ENCODE measurements around the gene ZNF576.
"Not testable (repeated sequence)": the region's sequence is repeated elsewhere in the genome, so short reads cannot be mapped to it uniquely, and the experiment has no call there.

The ZNF576 gene

DNA sequence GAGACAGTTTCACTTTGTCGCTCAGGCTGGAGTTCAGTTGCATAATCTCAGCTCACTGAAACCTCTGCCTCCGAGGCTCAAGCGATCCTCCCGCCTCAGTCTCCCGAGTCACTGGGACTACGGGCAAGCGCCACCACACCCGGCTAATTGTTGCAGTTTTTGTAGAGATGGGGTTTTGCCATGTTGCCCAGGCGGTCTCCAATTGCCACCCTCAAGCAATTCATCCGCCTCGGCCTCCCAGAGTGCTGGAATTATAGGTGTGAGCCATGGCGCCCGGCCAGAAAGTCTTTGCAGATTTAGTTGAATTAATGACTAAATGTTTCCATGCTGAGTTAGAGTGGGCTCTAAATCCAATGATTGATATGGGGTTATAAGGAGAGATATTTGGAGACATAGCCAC lies 47.8 kb downstream of the ZNF576 start:
- Histone ChIP-seq H3K4me1 (ENCODE audit: insufficient read depth, low read length) (peaks cover 5% of the 10 kb centered on the region), H3K27ac (ENCODE audit: low read depth, low read length) (no peak overlapping the region), H3K9ac (ENCODE audit: low read length) (no peak overlapping the region), H3K36me3 (ENCODE audit: insufficient read depth, low read length) (peaks cover 4% of the 10 kb centered on the region), H3K9me3 (ENCODE audit: low read length) (no peaks in the 10 kb centered on the region), H3K4me3 (ENCODE audit: low read depth in 1 of 2, low read length in 2 of 2) (no peak overlapping the region), H3K27me3 (ENCODE audit: control insufficient read depth in 1 of 2, insufficient read depth in 2 of 2, low read length in 2 of 2) (peaks cover 0 to 5% of the 10 kb centered on the region in 2 donors)

DNA sequence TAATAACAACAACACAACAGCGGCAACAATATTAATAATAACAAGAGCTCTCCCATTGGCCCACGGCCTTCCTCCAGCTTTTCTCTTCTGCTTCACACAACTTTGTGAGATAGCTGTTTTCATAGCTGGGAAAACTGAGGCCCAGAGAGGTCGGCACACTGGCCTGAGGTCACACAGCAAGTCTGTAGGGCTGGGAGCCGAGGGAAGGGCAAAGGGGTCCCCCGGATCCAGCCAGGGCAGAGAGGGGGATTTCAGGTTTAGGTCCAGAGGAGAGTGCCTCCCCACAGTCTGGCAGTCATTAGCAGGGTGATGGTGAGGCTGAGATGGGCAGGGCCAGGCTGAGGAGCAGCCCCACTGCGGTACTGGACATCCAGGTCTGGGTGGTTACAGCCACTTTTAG lies 52.2 kb downstream of the ZNF576 start:
- H3K27ac ChIP-seq (ENCODE audit: low read depth, low read length) = no peak overlapping the region
- H3K4me3 ChIP-seq (ENCODE audit: low read depth in 1 of 2, low read length in 2 of 2) = no peak overlapping the region
- no peak overlapping the region for H3K9ac ChIP-seq (ENCODE audit: low read length)
- no peaks in the 10 kb centered on the region for H3K27me3 ChIP-seq (ENCODE audit: control insufficient read depth in 1 of 2, insufficient read depth in 2 of 2, low read length in 2 of 2)
- H3K9me3 ChIP-seq (ENCODE audit: low read length) = no peaks in the 10 kb centered on the region
- peaks cover 3% of the 10 kb centered on the region for H3K4me1 ChIP-seq (ENCODE audit: insufficient read depth, low read length)
- peaks cover 4% of the 10 kb centered on the region for H3K36me3 ChIP-seq (ENCODE audit: insufficient read depth, low read length)

DNA sequence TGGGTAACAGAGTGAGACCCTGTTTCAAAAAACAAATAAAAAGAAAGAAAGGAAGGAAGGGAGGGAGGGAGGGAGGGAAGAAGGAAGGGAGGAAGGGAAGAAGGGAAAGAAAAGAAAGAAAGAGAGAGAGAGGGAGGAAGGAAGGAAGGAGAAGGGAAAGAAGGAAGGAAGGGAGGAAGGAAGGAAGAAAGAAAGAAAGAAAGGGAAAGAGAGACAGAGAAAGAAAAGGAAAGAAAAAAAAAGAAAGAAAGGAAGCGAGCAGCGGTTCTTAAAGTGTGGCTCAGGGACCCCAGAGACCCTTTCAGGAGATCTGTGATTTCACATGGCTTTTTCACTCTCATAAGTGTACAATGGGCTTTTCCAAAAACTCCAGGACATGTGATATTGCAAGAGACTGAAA lies 53.1 kb downstream of the ZNF576 start:
- Histone ChIP-seq H3K9me3 (ENCODE audit: low read length) (no peaks in the 10 kb centered on the region), H3K4me3 (ENCODE audit: low read depth in 1 of 2, low read length in 2 of 2) (no peak overlapping the region), H3K36me3 (ENCODE audit: insufficient read depth, low read length) (peaks cover 4% of the 10 kb centered on the region), H3K4me1 (ENCODE audit: insufficient read depth, low read length) (peaks cover 3% of the 10 kb centered on the region), H3K27me3 (ENCODE audit: control insufficient read depth in 1 of 2, insufficient read depth in 2 of 2, low read length in 2 of 2) (no peaks in the 10 kb centered on the region), H3K9ac (ENCODE audit: low read length) (no peak overlapping the region), H3K27ac (ENCODE audit: low read depth, low read length) (no peak overlapping the region)

DNA sequence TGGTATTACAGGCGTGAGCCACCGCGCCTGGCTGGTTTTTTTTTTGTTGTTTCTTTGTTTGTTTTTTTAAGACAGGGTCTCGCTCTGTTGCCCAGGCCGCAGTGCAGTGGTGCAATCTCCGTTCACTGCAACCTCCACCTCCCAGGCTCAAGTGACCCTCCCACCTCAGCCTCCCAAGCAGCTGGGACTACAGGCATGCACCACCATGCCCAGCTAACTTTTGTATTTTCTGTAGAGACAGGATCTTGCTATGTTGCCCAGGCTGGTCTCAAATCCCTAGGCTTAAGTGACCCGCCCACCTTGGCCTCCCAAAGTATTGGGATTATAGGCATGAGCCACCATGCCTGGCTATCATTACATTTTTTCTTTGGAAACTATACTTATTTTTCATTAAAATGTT lies 53.9 kb downstream of the ZNF576 start:
- H3K9ac ChIP-seq (ENCODE audit: low read length); H3K36me3 ChIP-seq (ENCODE audit: insufficient read depth, low read length); H3K27me3 ChIP-seq (ENCODE audit: control insufficient read depth in 1 of 2, insufficient read depth in 2 of 2, low read length in 2 of 2); H3K4me3 ChIP-seq (ENCODE audit: low read depth in 1 of 2, low read length in 2 of 2); H3K9me3 ChIP-seq (ENCODE audit: low read length); H3K4me1 ChIP-seq (ENCODE audit: insufficient read depth, low read length); H3K27ac ChIP-seq (ENCODE audit: low read depth, low read length): not testable (repeated sequence)

Measured in muscle layer of colon (tissue), 2 donors.